CD1c-positive myeloid dendritic cell (primary cell): Measurements from ENCODE around the gene COL15A1.

ENCODE experiments used
- DNase-seq: peaks from one replicate; pipeline ENCODE4 v3.0.0-alpha.2; 2016; ENCODE audit errors: extremely low spot score

COL15A1 gene

GRCh38 chr9:98944734-98945074, 997 bp downstream of the COL15A1 start:
- DNase-seq = no peak

- no peak for DNase-seq
Measured at GRCh38 chr9:98949565-98949964, 5.9 kb downstream of the COL15A1 start.

GRCh38 chr9:98950262-98950661, 6.6 kb downstream of the COL15A1 start:
- no peak for DNase-seq

GRCh38 chr9:98951967-98952366, 8.3 kb downstream of the COL15A1 start:
- DNase-seq = no peak

- no peak for DNase-seq
Measured at GRCh38 chr9:98953581-98954243, 10.0 kb downstream of the COL15A1 start.

GRCh38 chr9:98954244-98954610, 10.5 kb downstream of the COL15A1 start:
- DNase-seq = no peak

- no peak for DNase-seq
Measured at GRCh38 chr9:98955259-98955658, 11.6 kb downstream of the COL15A1 start.

GRCh38 chr9:98957826-98958225, 14.1 kb downstream of the COL15A1 start:
- DNase-seq = no peak

- DNase-seq = no peak
Measured at GRCh38 chr9:98958271-98958984, 14.7 kb downstream of the COL15A1 start.

- no peak for DNase-seq
Measured at GRCh38 chr9:98960409-98960808, 16.7 kb downstream of the COL15A1 start.

- no peak for DNase-seq
Measured at GRCh38 chr9:98961513-98962180, 17.9 kb downstream of the COL15A1 start.

- no peak for DNase-seq
Measured at GRCh38 chr9:98962181-98962560, 18.5 kb downstream of the COL15A1 start.

GRCh38 chr9:98962861-98963260, 19.2 kb downstream of the COL15A1 start:
- DNase-seq = no peak

GRCh38 chr9:98964201-98964600, 20.5 kb downstream of the COL15A1 start:
- no peak for DNase-seq

GRCh38 chr9:98964911-98965336, 21.2 kb downstream of the COL15A1 start:
- DNase-seq = no peak

GRCh38 chr9:98966676-98967075, 23.0 kb downstream of the COL15A1 start:
- no peak for DNase-seq

GRCh38 chr9:98967257-98967656, 23.6 kb downstream of the COL15A1 start:
- DNase-seq = no peak

GRCh38 chr9:98967680-98968079, 24.0 kb downstream of the COL15A1 start:
- DNase-seq = no peak

- DNase-seq = no peak
Measured at GRCh38 chr9:98968601-98969337, 25.1 kb downstream of the COL15A1 start.

- no peak for DNase-seq
Measured at GRCh38 chr9:98970532-98971041, 26.9 kb downstream of the COL15A1 start.

- no peak for DNase-seq
Measured at GRCh38 chr9:98971168-98971914, 27.6 kb downstream of the COL15A1 start.

- DNase-seq = no peak
Measured at GRCh38 chr9:98971915-98972223, 28.2 kb downstream of the COL15A1 start.
